HG02884 (cell line): Measurements from ENCODE around the gene CCDC88C.

Experiments used
- ATAC-seq: cut with Tn5 transposase; IDR thresholded peaks from one replicate; pipeline ENCODE4 v1.9.1; 2021; ENCODE audit warnings: mild to moderate bottlenecking, moderate library complexity; ENCODE audit not compliant: unreplicated experiment

The CCDC88C gene

GRCh38 chr14:91378930-91379578, 38.6 kb downstream of the CCDC88C start:
- no peak for ATAC-seq

GRCh38 chr14:91377700-91378652, 39.6 kb downstream of the CCDC88C start:
- ATAC-seq, result no peak

- ATAC-seq, result no peak
These were observed 40.8 kb downstream of the CCDC88C start for GRCh38 chr14:91376547-91377477.

GRCh38 chr14:91375720-91376452, 41.7 kb downstream of the CCDC88C start:
- no peak for ATAC-seq

- no peak for ATAC-seq
These were observed 42.5 kb downstream of the CCDC88C start for GRCh38 chr14:91374879-91375702.

- no peak for ATAC-seq
These were observed 43.2 kb downstream of the CCDC88C start for GRCh38 chr14:91374287-91374878.

GRCh38 chr14:91373591-91374254, 43.9 kb downstream of the CCDC88C start:
- peak; percentile 75 for ATAC-seq

- ATAC-seq, result peak; percentile 9
These were observed 44.7 kb downstream of the CCDC88C start for GRCh38 chr14:91372671-91373495.

GRCh38 chr14:91371990-91372375, 45.6 kb downstream of the CCDC88C start:
- no peak for ATAC-seq

GRCh38 chr14:91371011-91371989, 46.3 kb downstream of the CCDC88C start:
- no peak for ATAC-seq

- ATAC-seq, result no peak
These were observed 47.8 kb downstream of the CCDC88C start for GRCh38 chr14:91369628-91370445.

- no peak for ATAC-seq
These were observed 48.7 kb downstream of the CCDC88C start for GRCh38 chr14:91368776-91369416.

- ATAC-seq, result peak; percentile 69
These were observed 50.1 kb downstream of the CCDC88C start for GRCh38 chr14:91367173-91368171.

- no peak for ATAC-seq
These were observed 50.9 kb downstream of the CCDC88C start for GRCh38 chr14:91366749-91367148.
